PFSK-1 (cell line): Measurements from ENCODE around the gene CRHBP.

Source experiments
- FOXP2 ChIP-seq: optimal IDR thresholded peaks from 2 replicates; pipeline ENCODE3; 2011; ENCODE audit warnings: borderline replicate concordance, control low read depth, inconsistent platforms; ENCODE audit not compliant: insufficient read depth; ENCODE audit errors: extremely low read length, extremely low read depth
- POLR2AphosphoS5 ChIP-seq: IDR thresholded peaks from 2 replicates; pipeline ENCODE4 v1.6.1; 2012; ENCODE audit warnings: low read depth, mild to moderate bottlenecking, control low read depth, low read length, moderate library complexity
- TAF1 ChIP-seq: IDR thresholded peaks from 2 replicates; pipeline ENCODE4 v1.6.1; 2012; ENCODE audit warnings: low read length, control low read depth, borderline replicate concordance; ENCODE audit not compliant: insufficient read depth
- TF ChIP-seq, protein P1 (sequence below), 2 experiments: IDR thresholded peaks; 2 replicates each; pipeline versions ENCODE4 v1.6.1 to v1.8.0; 2011 to 2012; ENCODE audit warnings: low read depth in 2 of 2, low read length in 2 of 2, control low read depth in 1 of 2, inconsistent platforms in 1 of 2, mild to moderate bottlenecking in 1 of 2, moderate library complexity in 1 of 2; ENCODE audit not compliant: insufficient read depth in 1 of 2

DNA sequence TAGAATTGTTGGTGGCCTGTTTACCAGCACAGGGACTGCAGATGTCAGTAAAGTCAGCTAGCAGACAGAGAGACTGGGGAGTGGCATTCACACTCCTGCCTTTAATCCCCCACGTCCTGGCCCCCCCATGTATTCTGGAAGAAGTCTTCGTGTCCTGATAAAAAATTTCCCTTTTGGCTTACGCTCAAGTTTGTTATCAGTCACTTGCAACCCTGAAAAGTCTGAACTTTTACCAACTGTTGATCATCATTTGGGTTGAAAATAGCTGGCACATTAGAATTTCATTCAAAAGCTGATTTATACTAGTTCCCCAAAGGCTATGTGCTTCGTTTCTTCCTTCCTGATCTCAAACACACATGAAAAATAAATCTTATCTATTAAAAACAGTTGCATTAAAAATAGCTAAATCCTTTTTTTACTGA lies 5.8 kb upstream of the CRHBP start:
- TF ChIP-seq, protein P1, sequence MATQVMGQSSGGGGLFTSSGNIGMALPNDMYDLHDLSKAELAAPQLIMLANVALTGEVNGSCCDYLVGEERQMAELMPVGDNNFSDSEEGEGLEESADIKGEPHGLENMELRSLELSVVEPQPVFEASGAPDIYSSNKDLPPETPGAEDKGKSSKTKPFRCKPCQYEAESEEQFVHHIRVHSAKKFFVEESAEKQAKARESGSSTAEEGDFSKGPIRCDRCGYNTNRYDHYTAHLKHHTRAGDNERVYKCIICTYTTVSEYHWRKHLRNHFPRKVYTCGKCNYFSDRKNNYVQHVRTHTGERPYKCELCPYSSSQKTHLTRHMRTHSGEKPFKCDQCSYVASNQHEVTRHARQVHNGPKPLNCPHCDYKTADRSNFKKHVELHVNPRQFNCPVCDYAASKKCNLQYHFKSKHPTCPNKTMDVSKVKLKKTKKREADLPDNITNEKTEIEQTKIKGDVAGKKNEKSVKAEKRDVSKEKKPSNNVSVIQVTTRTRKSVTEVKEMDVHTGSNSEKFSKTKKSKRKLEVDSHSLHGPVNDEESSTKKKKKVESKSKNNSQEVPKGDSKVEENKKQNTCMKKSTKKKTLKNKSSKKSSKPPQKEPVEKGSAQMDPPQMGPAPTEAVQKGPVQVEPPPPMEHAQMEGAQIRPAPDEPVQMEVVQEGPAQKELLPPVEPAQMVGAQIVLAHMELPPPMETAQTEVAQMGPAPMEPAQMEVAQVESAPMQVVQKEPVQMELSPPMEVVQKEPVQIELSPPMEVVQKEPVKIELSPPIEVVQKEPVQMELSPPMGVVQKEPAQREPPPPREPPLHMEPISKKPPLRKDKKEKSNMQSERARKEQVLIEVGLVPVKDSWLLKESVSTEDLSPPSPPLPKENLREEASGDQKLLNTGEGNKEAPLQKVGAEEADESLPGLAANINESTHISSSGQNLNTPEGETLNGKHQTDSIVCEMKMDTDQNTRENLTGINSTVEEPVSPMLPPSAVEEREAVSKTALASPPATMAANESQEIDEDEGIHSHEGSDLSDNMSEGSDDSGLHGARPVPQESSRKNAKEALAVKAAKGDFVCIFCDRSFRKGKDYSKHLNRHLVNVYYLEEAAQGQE (IDR thresholded peaks at IDR 0.05; ENCODE audit: insufficient read depth in 1 of 2, low read depth in 2 of 2, low read length in 2 of 2) = no peak
- TF ChIP-seq POLR2AphosphoS5 (no peak), FOXP2 (no peak), TAF1 (no peak)
